GM21447 (cell line): Measurements from ENCODE around the gene GAPDHS.

Experiments used
- ATAC-seq: cut with Tn5 transposase; IDR thresholded peaks from one replicate; pipeline ENCODE4 v1.9.1; 2021; ENCODE audit not compliant: unreplicated experiment

GAPDHS gene

DNA sequence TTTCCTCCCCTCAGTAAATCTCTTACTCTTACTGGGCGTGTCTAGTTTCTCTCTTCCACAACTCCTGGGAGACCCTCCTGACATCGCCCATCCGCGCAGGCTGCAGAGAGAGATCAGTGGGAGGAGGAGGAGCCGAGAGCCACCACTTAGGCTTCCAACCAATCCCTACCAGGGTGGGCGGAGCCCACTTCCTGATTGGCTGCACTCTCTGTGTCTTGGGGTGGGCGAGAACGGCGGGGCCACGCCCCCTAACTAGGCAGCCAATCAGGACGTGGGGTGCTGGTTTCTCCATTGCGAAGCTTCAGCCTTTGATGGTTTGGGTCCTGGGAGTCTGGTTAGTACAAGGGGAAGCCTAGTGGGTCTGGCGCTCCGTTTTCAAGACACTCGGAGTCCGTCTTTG, 52.6 kb downstream of the GAPDHS start, which contains the start of gene PMIS2:
TSS of gene PMIS2 (plus strand) at position 326 of the 400 bp plus-strand sequence. CDS start 87 bp downstream, outside the sequence.
- no peak for ATAC-seq

DNA sequence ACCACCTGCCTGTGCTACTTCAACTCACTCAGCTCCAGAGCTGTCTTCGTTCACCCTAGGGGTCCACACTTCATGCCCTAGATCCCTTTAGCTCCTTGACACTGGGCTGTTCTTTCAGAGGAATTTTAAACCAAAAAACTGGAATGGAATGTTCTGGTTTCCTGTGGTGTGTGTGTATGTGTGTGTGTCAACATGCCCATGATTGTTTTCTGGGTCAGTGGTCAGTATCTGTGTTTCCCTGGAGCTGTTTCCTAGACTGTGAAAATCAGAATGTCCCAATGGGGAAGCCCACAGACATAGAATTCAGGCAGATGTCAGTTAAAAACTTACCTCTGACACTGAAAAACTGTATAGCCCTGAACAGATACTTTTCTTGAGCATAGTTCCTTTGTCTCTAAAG, 54.1 kb downstream of the GAPDHS start:
- ATAC-seq = no peak

DNA sequence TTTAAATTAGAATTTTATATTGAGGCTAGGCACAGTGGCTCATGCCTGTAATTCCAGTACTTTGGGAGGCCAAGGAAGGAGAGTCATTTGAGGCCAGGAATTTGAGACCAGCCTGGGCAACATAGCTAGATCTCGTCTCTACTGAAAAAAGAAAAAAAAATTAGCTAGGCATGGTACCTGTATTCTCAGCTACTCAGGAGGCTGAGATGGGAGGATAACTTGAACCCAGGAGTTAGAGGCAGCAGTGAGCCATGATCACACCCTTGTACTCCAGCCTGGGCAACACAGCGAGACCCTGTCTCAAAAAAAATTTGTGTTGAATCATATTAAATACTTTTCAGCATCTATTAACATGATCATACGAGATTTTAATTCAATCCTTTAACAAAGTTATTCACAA, 57.6 kb downstream of the GAPDHS start:
- no peak for ATAC-seq

DNA sequence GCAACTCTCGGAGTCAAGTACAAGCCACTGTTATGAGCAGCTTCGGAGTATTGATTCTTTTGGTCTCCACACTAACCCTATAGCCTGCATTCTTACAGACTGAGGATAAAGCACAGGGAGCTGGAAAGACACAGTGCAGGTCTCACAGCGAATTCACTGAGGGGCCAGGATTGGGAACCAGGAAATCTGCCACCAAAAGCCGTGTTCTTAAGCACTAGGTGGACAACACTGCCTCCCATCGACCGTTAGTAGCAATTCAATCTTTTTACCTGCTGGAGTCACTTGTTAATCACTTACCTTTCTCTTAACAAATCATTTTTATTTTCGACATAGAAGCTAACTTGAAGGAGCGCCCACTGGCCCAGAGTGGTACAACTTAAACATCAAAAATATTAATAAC, 59.0 kb downstream of the GAPDHS start:
- no peak for ATAC-seq
